Breast epithelium (tissue), 4 donors: ENCODE results near the gene EVA1A. TPM values are rescaled to one million over a fixed set of nuclear protein-coding genes. Genes with fewer than 3 reads are reported as not detected.

Source experiments
- DNase-seq, 2 donors: peaks; one replicate each; pipeline ENCODE4 v3.0.0-alpha.2; 2019; ENCODE audit warnings: low spot score in 2 of 2
- H3K27ac ChIP-seq, 2 donors: fragments of 200-600 bp; sonication (generic) in 1 of 2; one replicate each; pipeline ENCODE4 v1.5.1; 2016 to 2019; ENCODE audit warnings: mild to moderate bottlenecking in 1 of 2
- H3K27me3 ChIP-seq, 2 donors: fragments of 200-600 bp; sonication (generic) in 1 of 2; one replicate each; pipeline versions ENCODE4 v1.5.1 to v1.6.0; 2017 to 2019; ENCODE audit warnings: control low read depth in 1 of 2, mild to moderate bottlenecking in 1 of 2
- H3K36me3 ChIP-seq: fragments of 200-600 bp; one replicate; pipeline ENCODE4 v1.5.1; 2019
- H3K4me1 ChIP-seq, 2 donors: fragments of 200-600 bp; sonication (generic); one replicate each; pipeline ENCODE4 v1.5.1; 2016 to 2019; ENCODE audit warnings: control low read depth in 1 of 2
- H3K4me3 ChIP-seq, 3 donors: fragments of 200-600 bp; sonication (generic); 1 replicate in 2 of 3; 2 replicates in 1 of 3; pipeline ENCODE4 v1.5.1; 2016 to 2019; ENCODE audit warnings: mild to moderate bottlenecking in 3 of 3, moderate library complexity in 2 of 3
- H3K9me3 ChIP-seq, 2 donors: fragments of 200-600 bp; sonication (generic) in 1 of 2; one replicate each; pipeline ENCODE4 v1.5.1; 2016 to 2019; ENCODE audit warnings: control low read depth in 1 of 2
- POLR2A ChIP-seq: fragments of 450-650 bp; IDR thresholded peaks from one replicate; pipeline ENCODE4 v1.6.1; 2016; ENCODE audit warnings: antibody characterized with exemption, mild to moderate bottlenecking, moderate library complexity
- POLR2AphosphoS5 ChIP-seq, 3 donors: sonication (generic); formaldehyde crosslinking; IDR thresholded peaks; one replicate each; pipeline ENCODE4 v1.6.1; 2017; ENCODE audit warnings: antibody characterized with exemption in 3 of 3
- intact Hi-C: fragments of 100-400 bp; cut with DNase I; formaldehyde crosslinking; loops from one replicate; pipeline ENCODE4 v1.15.1; 2023; ENCODE audit warnings: low total_unique reads
- total RNA-seq, 3 donors: library from RNA; depleted of rRNA; stranded (reverse); fragments of >200 nt; gene quantifications; one replicate each; pipeline ENCODE4 v1.1.0, GENCODE V29; 2016
- TF ChIP-seq, protein P1 (sequence below), 3 donors: fragments of 450-650 bp; IDR thresholded peaks; one replicate each; pipeline ENCODE4 v1.5.1; 2016 to 2017; ENCODE audit warnings: antibody characterized with exemption in 3 of 3, mild to moderate bottlenecking in 3 of 3, moderate library complexity in 3 of 3

The EVA1A gene
- total RNA-seq, 3 donors from 2014 or later: 5.2 to 10.4 TPM; not detected in 1

DNA sequence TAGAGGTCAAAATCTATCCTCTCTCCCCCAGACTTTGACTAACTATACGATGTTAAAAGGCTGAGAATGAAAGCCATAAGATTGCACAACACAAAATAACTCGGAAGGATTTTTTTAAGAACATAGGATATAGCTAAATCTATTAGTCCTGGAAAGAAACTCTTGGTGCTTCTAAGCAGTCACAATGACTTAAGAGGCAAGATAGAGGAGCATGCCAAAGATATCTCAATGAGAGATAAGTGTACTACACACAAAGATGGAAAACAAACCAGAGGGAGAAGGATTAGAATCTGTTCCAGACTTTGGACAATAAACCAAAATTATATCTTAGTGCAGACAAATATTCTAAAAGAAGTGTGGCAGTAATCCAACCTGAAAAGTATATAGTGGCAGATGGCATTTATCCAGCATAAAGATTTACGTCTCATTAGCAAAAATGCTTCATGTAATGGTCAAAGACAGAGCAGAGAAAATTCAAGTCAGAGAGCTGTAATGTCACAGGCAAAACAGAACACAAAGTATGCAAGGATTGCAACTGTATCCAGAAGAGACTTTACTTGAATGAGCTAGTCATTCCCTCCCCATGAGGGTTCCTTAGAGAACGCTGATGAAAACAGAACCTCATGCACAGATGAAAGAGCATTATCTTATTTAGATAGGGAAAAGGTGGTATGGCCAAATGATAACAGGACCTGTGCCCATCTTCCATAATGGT, 28.8 kb upstream of the EVA1A start:
- no peak for TF ChIP-seq POLR2A
- TF ChIP-seq, protein P1, sequence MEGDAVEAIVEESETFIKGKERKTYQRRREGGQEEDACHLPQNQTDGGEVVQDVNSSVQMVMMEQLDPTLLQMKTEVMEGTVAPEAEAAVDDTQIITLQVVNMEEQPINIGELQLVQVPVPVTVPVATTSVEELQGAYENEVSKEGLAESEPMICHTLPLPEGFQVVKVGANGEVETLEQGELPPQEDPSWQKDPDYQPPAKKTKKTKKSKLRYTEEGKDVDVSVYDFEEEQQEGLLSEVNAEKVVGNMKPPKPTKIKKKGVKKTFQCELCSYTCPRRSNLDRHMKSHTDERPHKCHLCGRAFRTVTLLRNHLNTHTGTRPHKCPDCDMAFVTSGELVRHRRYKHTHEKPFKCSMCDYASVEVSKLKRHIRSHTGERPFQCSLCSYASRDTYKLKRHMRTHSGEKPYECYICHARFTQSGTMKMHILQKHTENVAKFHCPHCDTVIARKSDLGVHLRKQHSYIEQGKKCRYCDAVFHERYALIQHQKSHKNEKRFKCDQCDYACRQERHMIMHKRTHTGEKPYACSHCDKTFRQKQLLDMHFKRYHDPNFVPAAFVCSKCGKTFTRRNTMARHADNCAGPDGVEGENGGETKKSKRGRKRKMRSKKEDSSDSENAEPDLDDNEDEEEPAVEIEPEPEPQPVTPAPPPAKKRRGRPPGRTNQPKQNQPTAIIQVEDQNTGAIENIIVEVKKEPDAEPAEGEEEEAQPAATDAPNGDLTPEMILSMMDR (IDR thresholded peaks at IDR 0.05): no peak
- no peak for TF ChIP-seq POLR2AphosphoS5 (IDR thresholded peaks at IDR 0.05)
- H3K27me3 ChIP-seq: no peaks in the 10 kb centered on the region
- no peaks in the 10 kb centered on the region for H3K4me1 ChIP-seq
- no peak overlapping the region for H3K27ac ChIP-seq
- no peaks in the 10 kb centered on the region for H3K9me3 ChIP-seq
- no peak for DNase-seq
- no peaks in the 10 kb centered on the region for H3K36me3 ChIP-seq
- no peak overlapping the region for H3K4me3 ChIP-seq
- intact Hi-C loops: no loop called here

- DNase-seq: no peak
- Histone ChIP-seq H3K27me3 (no peaks in the 10 kb centered on the region), H3K9me3 (no peaks in the 10 kb centered on the region), H3K36me3 (no peaks in the 10 kb centered on the region), H3K4me3 (no peak overlapping the region), H3K4me1 (no peaks in the 10 kb centered on the region), H3K27ac (no peak overlapping the region)
- intact Hi-C loops: no loop called here
- TF ChIP-seq, protein P1 (IDR thresholded peaks at IDR 0.05): no peak
- no peak for TF ChIP-seq POLR2A
- TF ChIP-seq POLR2AphosphoS5 (IDR thresholded peaks at IDR 0.05): no peak
Observed at GRCh38 chr2:75587954-75588587, 27.3 kb upstream of the EVA1A start.

- no peak overlapping the region for H3K27ac ChIP-seq
- no peaks in the 10 kb centered on the region for H3K4me1 ChIP-seq
- H3K9me3 ChIP-seq: no peaks in the 10 kb centered on the region
- no peak for DNase-seq
- H3K27me3 ChIP-seq: no peaks in the 10 kb centered on the region
- TF ChIP-seq POLR2AphosphoS5 (IDR thresholded peaks at IDR 0.05): no peak
- TF ChIP-seq POLR2A: no peak
- TF ChIP-seq, protein P1 (IDR thresholded peaks at IDR 0.05): no peak
- no peaks in the 10 kb centered on the region for H3K36me3 ChIP-seq
- H3K4me3 ChIP-seq: no peak overlapping the region
- intact Hi-C loops: no loop called here
Observed at GRCh38 chr2:75586971-75587370, 26.2 kb upstream of the EVA1A start.

DNA sequence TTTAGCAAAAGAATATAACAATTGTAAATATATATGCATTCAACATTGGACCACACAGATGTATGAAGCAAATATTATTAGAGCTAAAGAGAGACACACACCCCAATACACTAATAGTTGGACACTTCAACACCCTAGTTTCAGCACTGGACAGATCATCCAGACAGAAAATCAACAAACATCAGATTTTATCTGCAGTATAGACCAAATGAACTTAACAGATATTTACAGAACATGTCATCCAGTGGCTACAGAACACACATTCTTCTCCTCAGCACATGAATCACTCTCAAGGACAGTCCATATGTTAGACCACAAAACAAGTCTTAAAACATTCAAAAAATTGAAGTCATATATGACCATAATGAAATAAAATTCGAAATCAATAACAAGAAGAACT, 22.1 kb upstream of the EVA1A start:
- H3K4me1 ChIP-seq: no peaks in the 10 kb centered on the region
- H3K27ac ChIP-seq: no peak overlapping the region
- H3K9me3 ChIP-seq: no peaks in the 10 kb centered on the region
- H3K27me3 ChIP-seq: no peaks in the 10 kb centered on the region
- no peaks in the 10 kb centered on the region for H3K36me3 ChIP-seq
- TF ChIP-seq POLR2AphosphoS5 (IDR thresholded peaks at IDR 0.05) (no peak), POLR2A (no peak)
- TF ChIP-seq, protein P1 (IDR thresholded peaks at IDR 0.05): no peak
- H3K4me3 ChIP-seq: no peak overlapping the region
- intact Hi-C loops: no loop called here
- DNase-seq: no peak

GRCh38 chr2:75580606-75581005, 19.9 kb upstream of the EVA1A start:
- H3K4me3 ChIP-seq: no peak overlapping the region
- intact Hi-C loops: no loop called here
- no peaks in the 10 kb centered on the region for H3K27me3 ChIP-seq
- H3K27ac ChIP-seq: no peak overlapping the region
- no peak for TF ChIP-seq POLR2AphosphoS5 (IDR thresholded peaks at IDR 0.05)
- no peak for TF ChIP-seq POLR2A
- TF ChIP-seq, protein P1 (IDR thresholded peaks at IDR 0.05): no peak
- H3K36me3 ChIP-seq: no peaks in the 10 kb centered on the region
- no peaks in the 10 kb centered on the region for H3K4me1 ChIP-seq
- no peaks in the 10 kb centered on the region for H3K9me3 ChIP-seq
- DNase-seq: no peak
